GM12878 (cell line): ENCODE results near the gene SDK2. TPM values are rescaled to one million over a fixed set of nuclear protein-coding genes. Genes with fewer than 3 reads are reported as not detected.

ENCODE experiments used
- ATAC-seq: fragments of 200-7000 bp; cut with Tn5 transposase; 3 replicates; pipeline ENCODE4 v1.9.1; 2020; ENCODE audit warnings: mild to moderate bottlenecking, moderate library complexity
- BruUV-seq: library from RNA; stranded (reverse); fragments of 400-500 nt; replicated peaks from 2 replicates; lab custom pipeline; 2021; lab: Mats Ljungman, UMichigan
- CTCF ChIA-PET: fragments of 300-600 bp; sonication (Branson Sonifier 250); formaldehyde crosslinking; extraction: SDS; loops from one replicate; lab custom pipeline; 2021; ENCODE audit warnings: inconsistent platforms; lab: Yijun Ruan, JAX
- POLR2A ChIA-PET: fragments of 350-600 bp; formaldehyde crosslinking; extraction: SDS; loops from one replicate; lab custom pipeline; 2021; ENCODE audit warnings: inconsistent platforms; lab: Charles Lee
- RAD21 ChIA-PET: fragments of 300-600 bp; sonication (Branson Sonifier 250); formaldehyde crosslinking; loops from one replicate; lab custom pipeline; 2023; ENCODE audit warnings: antibody characterized with exemption; ENCODE audit not compliant: unreplicated experiment; lab: Charles Lee
- SMC1A ChIA-PET: fragments of 300-600 bp; sonication (Branson Sonifier 250); formaldehyde crosslinking; loops from one replicate; lab custom pipeline; 2023; ENCODE audit not compliant: unreplicated experiment, uncharacterized antibody; lab: Charles Lee
- DNase-seq: peaks from one replicate; pipeline ENCODE4 v3.0.0-alpha.2; 2011; ENCODE audit warnings: low read depth, low spot score
- FAIRE-seq: peaks from 3 replicates; lab custom pipeline; 2011; peaks lifted over from hg19 to GRCh38; lab: Jason Lieb, UNC
- H2AFZ ChIP-seq: 2 replicates; pipeline ENCODE4 v1.6.0; 2011; ENCODE audit warnings: low read depth, low read length, control low read depth; ENCODE audit not compliant: control insufficient read depth
- H3K27ac ChIP-seq: 2 replicates; pipeline ENCODE4 v1.5.1; 2011; ENCODE audit warnings: control low read depth; ENCODE audit not compliant: control insufficient read depth, insufficient read depth
- H3K27me3 ChIP-seq, 2 experiments: replicated peaks in 1 of 2; 2 replicates each; pipeline versions ENCODE4 v1.6.0 to v1.6.1; 2011; ENCODE audit warnings: low read length in 1 of 2; ENCODE audit not compliant: control insufficient read depth in 2 of 2, insufficient read depth in 2 of 2
- H3K36me3 ChIP-seq, 2 experiments: 2 replicates each; pipeline ENCODE4 v1.5.1; 2011; ENCODE audit warnings: low read length in 1 of 2; ENCODE audit not compliant: control insufficient read depth in 2 of 2, insufficient read depth in 2 of 2
- H3K4me1 ChIP-seq: 2 replicates; pipeline ENCODE4 v1.6.1; 2011; ENCODE audit warnings: mild to moderate bottlenecking, low read length, moderate library complexity, mixed read lengths; ENCODE audit not compliant: control insufficient read depth, insufficient read depth
- H3K4me2 ChIP-seq: 2 replicates; pipeline ENCODE4 v1.6.0; 2011; ENCODE audit warnings: control low read depth; ENCODE audit not compliant: control insufficient read depth, insufficient read depth
- H3K4me3 ChIP-seq: fragments of 200-600 bp; sonication (generic); 2 replicates; pipeline ENCODE4 v1.5.1; 2016
- H3K79me2 ChIP-seq: 2 replicates; pipeline ENCODE4 v1.6.0; 2011; ENCODE audit warnings: low read length; ENCODE audit not compliant: control insufficient read depth, insufficient read depth
- H3K9ac ChIP-seq: 2 replicates; pipeline ENCODE4 v1.8.0; 2011; ENCODE audit warnings: low read length, control low read depth, mixed read lengths; ENCODE audit not compliant: control insufficient read depth, insufficient read depth
- H3K9me3 ChIP-seq: replicated peaks from 3 replicates; pipeline ENCODE4 v1.5.1; 2011; ENCODE audit warnings: mild to moderate bottlenecking, low read length; ENCODE audit not compliant: control insufficient read depth, insufficient read depth
- H4K20me1 ChIP-seq: 2 replicates; pipeline ENCODE4 v1.6.0; 2011; ENCODE audit not compliant: control insufficient read depth, insufficient read depth
- CHD4 ChIP-seq: fragments of 200-600 bp; sonication (generic); IDR thresholded peaks from 2 replicates; pipeline ENCODE4 v1.6.1; 2016; ENCODE audit warnings: mild to moderate bottlenecking
- DPF2 ChIP-seq: fragments of 450-650 bp; IDR thresholded peaks from 2 replicates; pipeline ENCODE4 v1.6.1; 2017; ENCODE audit warnings: mild to moderate bottlenecking
- ETV6 ChIP-seq, 2 experiments: fragments of 450-650 bp in 1 of 2; IDR thresholded peaks in 1 of 2; conservative IDR thresholded peaks in 1 of 2; 2 replicates each; pipeline ENCODE4 v1.6.1; 2014; ENCODE audit warnings: antibody characterized with exemption in 1 of 2, borderline replicate concordance in 1 of 2, low read depth in 1 of 2, mild to moderate bottlenecking in 1 of 2, moderate library complexity in 1 of 2
- PAX5 ChIP-seq: IDR thresholded peaks from 2 replicates; pipeline ENCODE4 v1.6.1; 2011; ENCODE audit warnings: low read depth, low read length, borderline replicate concordance
- RAD21 ChIP-seq: IDR thresholded peaks from 2 replicates; pipeline ENCODE4 v1.6.1; 2011; ENCODE audit warnings: mild to moderate bottlenecking, low read depth, low read length, moderate library complexity; ENCODE audit not compliant: insufficient read depth
- WGBS: methylation state at CpG from one replicate; pipeline ENCODE4 v1.1.6; 2016; ENCODE audit warnings: low lambda C conversion rate; ENCODE audit not compliant: insufficient replicate concordance, insufficient coverage; ENCODE audit errors: missing lambda C conversion rate; 5-methylcytosine and 5-hydroxymethylcytosine counted together
- in situ Hi-C: fragments of 300-500 bp; cut with MboI; formaldehyde crosslinking; loops from 9 replicates; pipeline ENCODE4 v1.14.3; 2018; ENCODE audit warnings: mixed read lengths
- intact Hi-C: fragments of 100-400 bp; cut with micrococcal nuclease; formaldehyde crosslinking; loops from one replicate; pipeline ENCODE4 v1.14.2; 2022; ENCODE audit not compliant: unreplicated experiment
- polyA plus RNA-seq, 11 experiments: library from polyadenylated mRNA; depleted of rRNA in 4 of 11; unstranded in 6 of 11; stranded (reverse) in 5 of 11; fragments of >200 nt; fragmentation: Nextera tagmentation in 4 of 11; fragmentation: Illumina TruSeq in 1 of 11; extraction: Ambion mirVana in 4 of 11; extraction: Trizol in 1 of 11; gene quantifications; 1 replicate in 1 of 11; 2 replicates in 10 of 11; pipeline versions ENCODE4 v1.2.1 to v1.2.3, GENCODE V29; 2011 to 2016; ENCODE audit warnings: inconsistent platforms in 2 of 11, missing spikeins in 2 of 11, low read depth in 1 of 11
- total RNA-seq, 4 experiments: library from RNA; depleted of rRNA in 3 of 4; stranded (reverse); fragments of >200 nt in 3 of 4; fragmentation: Illumina TruSeq in 1 of 4; extraction: Trizol in 1 of 4; gene quantifications; 2 replicates each; pipeline versions ENCODE4 v1.2.1 to v1.2.3, GENCODE V29; 2013 to 2021
- TF ChIP-seq, protein P1 (sequence below): IDR thresholded peaks from 2 replicates; pipeline ENCODE4 v1.6.1; 2012; ENCODE audit warnings: mild to moderate bottlenecking, low read depth, low read length
- TF ChIP-seq, protein P2 (sequence below): IDR thresholded peaks from 2 replicates; pipeline ENCODE4 v1.6.1; 2012; ENCODE audit warnings: low read depth, low read length, improper control_type of control experiment
- TF ChIP-seq, protein P3 (sequence below), 3 experiments: IDR thresholded peaks in 2 of 3; conservative IDR thresholded peaks in 1 of 3; 2 replicates each; pipeline ENCODE4 v1.5.1; 2011; ENCODE audit warnings: low read depth in 3 of 3, low read length in 3 of 3, mild to moderate bottlenecking in 3 of 3, control low read depth in 2 of 3, moderate library complexity in 2 of 3, inconsistent platforms in 1 of 3, mixed read lengths in 1 of 3; ENCODE audit not compliant: control insufficient read depth in 2 of 3, insufficient read depth in 1 of 3; ENCODE audit errors: extremely low read depth in 1 of 3

The SDK2 gene
- total and polyA plus RNA-seq, 10 of the 15 experiments (the other 5 are each of a cell fraction or from before 2014, with no cell fraction given), result 0.03 to 0.08 (median 0.03) TPM; not detected in 7

GRCh38 chr17:73498176-73498575, 146.1 kb downstream of the SDK2 start:
- CTCF ChIA-PET, result no interaction called here
- TF ChIP-seq, protein P1, sequence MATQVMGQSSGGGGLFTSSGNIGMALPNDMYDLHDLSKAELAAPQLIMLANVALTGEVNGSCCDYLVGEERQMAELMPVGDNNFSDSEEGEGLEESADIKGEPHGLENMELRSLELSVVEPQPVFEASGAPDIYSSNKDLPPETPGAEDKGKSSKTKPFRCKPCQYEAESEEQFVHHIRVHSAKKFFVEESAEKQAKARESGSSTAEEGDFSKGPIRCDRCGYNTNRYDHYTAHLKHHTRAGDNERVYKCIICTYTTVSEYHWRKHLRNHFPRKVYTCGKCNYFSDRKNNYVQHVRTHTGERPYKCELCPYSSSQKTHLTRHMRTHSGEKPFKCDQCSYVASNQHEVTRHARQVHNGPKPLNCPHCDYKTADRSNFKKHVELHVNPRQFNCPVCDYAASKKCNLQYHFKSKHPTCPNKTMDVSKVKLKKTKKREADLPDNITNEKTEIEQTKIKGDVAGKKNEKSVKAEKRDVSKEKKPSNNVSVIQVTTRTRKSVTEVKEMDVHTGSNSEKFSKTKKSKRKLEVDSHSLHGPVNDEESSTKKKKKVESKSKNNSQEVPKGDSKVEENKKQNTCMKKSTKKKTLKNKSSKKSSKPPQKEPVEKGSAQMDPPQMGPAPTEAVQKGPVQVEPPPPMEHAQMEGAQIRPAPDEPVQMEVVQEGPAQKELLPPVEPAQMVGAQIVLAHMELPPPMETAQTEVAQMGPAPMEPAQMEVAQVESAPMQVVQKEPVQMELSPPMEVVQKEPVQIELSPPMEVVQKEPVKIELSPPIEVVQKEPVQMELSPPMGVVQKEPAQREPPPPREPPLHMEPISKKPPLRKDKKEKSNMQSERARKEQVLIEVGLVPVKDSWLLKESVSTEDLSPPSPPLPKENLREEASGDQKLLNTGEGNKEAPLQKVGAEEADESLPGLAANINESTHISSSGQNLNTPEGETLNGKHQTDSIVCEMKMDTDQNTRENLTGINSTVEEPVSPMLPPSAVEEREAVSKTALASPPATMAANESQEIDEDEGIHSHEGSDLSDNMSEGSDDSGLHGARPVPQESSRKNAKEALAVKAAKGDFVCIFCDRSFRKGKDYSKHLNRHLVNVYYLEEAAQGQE, result no peak
- TF ChIP-seq CHD4 (no peak), DPF2 (no peak), ETV6 (conservative IDR thresholded peaks at IDR 0.05 in 1 of 2, IDR thresholded peaks at IDR 0.05 in 1 of 2; ENCODE audit: borderline replicate concordance in 1 of 2, low read depth in 1 of 2) (no peak), PAX5 (no peak), RAD21 (no peak)
- TF ChIP-seq, protein P2, sequence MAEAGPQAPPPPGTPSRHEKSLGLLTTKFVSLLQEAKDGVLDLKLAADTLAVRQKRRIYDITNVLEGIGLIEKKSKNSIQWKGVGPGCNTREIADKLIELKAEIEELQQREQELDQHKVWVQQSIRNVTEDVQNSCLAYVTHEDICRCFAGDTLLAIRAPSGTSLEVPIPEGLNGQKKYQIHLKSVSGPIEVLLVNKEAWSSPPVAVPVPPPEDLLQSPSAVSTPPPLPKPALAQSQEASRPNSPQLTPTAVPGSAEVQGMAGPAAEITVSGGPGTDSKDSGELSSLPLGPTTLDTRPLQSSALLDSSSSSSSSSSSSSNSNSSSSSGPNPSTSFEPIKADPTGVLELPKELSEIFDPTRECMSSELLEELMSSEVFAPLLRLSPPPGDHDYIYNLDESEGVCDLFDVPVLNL, result no peak
- TF ChIP-seq, protein P3, sequence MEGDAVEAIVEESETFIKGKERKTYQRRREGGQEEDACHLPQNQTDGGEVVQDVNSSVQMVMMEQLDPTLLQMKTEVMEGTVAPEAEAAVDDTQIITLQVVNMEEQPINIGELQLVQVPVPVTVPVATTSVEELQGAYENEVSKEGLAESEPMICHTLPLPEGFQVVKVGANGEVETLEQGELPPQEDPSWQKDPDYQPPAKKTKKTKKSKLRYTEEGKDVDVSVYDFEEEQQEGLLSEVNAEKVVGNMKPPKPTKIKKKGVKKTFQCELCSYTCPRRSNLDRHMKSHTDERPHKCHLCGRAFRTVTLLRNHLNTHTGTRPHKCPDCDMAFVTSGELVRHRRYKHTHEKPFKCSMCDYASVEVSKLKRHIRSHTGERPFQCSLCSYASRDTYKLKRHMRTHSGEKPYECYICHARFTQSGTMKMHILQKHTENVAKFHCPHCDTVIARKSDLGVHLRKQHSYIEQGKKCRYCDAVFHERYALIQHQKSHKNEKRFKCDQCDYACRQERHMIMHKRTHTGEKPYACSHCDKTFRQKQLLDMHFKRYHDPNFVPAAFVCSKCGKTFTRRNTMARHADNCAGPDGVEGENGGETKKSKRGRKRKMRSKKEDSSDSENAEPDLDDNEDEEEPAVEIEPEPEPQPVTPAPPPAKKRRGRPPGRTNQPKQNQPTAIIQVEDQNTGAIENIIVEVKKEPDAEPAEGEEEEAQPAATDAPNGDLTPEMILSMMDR (IDR thresholded peaks at IDR 0.05 in 2 of 3, conservative IDR thresholded peaks at IDR 0.05 in 1 of 3; ENCODE audit: control insufficient read depth in 2 of 3, extremely low read depth in 1 of 3, insufficient read depth in 1 of 3, low read depth in 3 of 3, low read length in 3 of 3), result no peak
- BruUV-seq, result no TSS peak
- Histone ChIP-seq H3K27ac (no peak overlapping the region), H3K4me3 (no peak overlapping the region), H3K36me3 (no peaks in the 10 kb centered on the region), H2AFZ (no peak overlapping the region), H3K9ac (no peak overlapping the region), H3K27me3 (peaks cover 0 to 3% of the 10 kb centered on the region in 2 experiments), H3K79me2 (no peaks in the 10 kb centered on the region), H3K4me1 (no peaks in the 10 kb centered on the region), H3K4me2 (no peak overlapping the region), H3K9me3 (no peaks in the 10 kb centered on the region), H4K20me1 (no peaks in the 10 kb centered on the region)
- WGBS, result 37% methylated on average over 8 of the region's 8 CpGs
- SMC1A ChIA-PET, result no interaction called here
- in situ Hi-C loops, result no loop called here
- RAD21 ChIA-PET, result no interaction called here
- DNase-seq (no peak), ATAC-seq (no peak), FAIRE-seq (no peak)
- POLR2A ChIA-PET, result no interaction called here
- intact Hi-C loops, result no loop called here
